ENCODE results near the gene RAB11FIP4. TPM values are rescaled to one million over a fixed set of nuclear protein-coding genes. Genes with fewer than 3 reads are reported as not detected.

Gene RAB11FIP4
- total and polyA plus RNA-seq, 2 of the 13 experiments (the other 11 are each of a cell fraction or from before 2014, with no cell fraction given) = 28.0 to 89.3 TPM

GRCh38 chr17:31497994-31498826 is 106.7 kb downstream of the RAB11FIP4 start (continued):
- TF ChIP-seq NR0B2 (CRISPR knock-in tag; IDR thresholded peaks at IDR 0.05) = no peak
- no peak for TF ChIP-seq ZNF597 (CRISPR knock-in tag; IDR thresholded peaks at IDR 0.05)
- peak; percentile 47; the same call in 1 of the 2 replicates for TF ChIP-seq HNF1B (CRISPR knock-in tag; IDR thresholded peaks at IDR 0.05)
- peak; percentile 36; the same call in 1 of the 2 replicates for TF ChIP-seq PHF8 (CRISPR knock-in tag; IDR thresholded peaks at IDR 0.05)
- peak; percentile 84; the same call in 1 of the 2 replicates for TF ChIP-seq KAT7 (CRISPR knock-in tag; IDR thresholded peaks at IDR 0.05; ENCODE audit: borderline replicate concordance)
- no peak for TF ChIP-seq ZBTB39 (CRISPR knock-in tag; IDR thresholded peaks at IDR 0.05)
- TF ChIP-seq ZKSCAN1 (IDR thresholded peaks at IDR 0.05; ENCODE audit: low read length) = no peak
- no peak for TF ChIP-seq E2F2 (CRISPR knock-in tag; IDR thresholded peaks at IDR 0.05; ENCODE audit: borderline replicate concordance)
- peak; percentile 75; the same call in 1 of the 2 replicates for TF ChIP-seq ESRRA (CRISPR knock-in tag; IDR thresholded peaks at IDR 0.05; ENCODE audit: low read depth)
- no peak for TF ChIP-seq MTF2 (CRISPR knock-in tag; IDR thresholded peaks at IDR 0.05; ENCODE audit: borderline replicate concordance)
- peak; percentile 85; the same call in 1 of the 2 replicates for TF ChIP-seq THRA (CRISPR knock-in tag; IDR thresholded peaks at IDR 0.05; ENCODE audit: borderline replicate concordance)
- 0 out of 2 replicates have a peak, but pooled peaks have one; percentile 18 for TF ChIP-seq SIX4 (CRISPR knock-in tag; IDR thresholded peaks at IDR 0.05)
- peak; percentile 34; the same call in 1 of the 2 replicates for TF ChIP-seq IKZF5 (CRISPR knock-in tag; IDR thresholded peaks at IDR 0.05)
- TF ChIP-seq TSC22D2 (CRISPR knock-in tag; IDR thresholded peaks at IDR 0.05; ENCODE audit: borderline replicate concordance) = no peak

All from HepG2 (cell line).